ENCODE data around the gene PRSS22. TPM values are rescaled to one million over a fixed set of nuclear protein-coding genes. Genes with fewer than 3 reads are reported as not detected.

Gene PRSS22
- total and polyA plus RNA-seq, 4 donors = 11.5 to 34.1 (median 28.7) TPM

DNA sequence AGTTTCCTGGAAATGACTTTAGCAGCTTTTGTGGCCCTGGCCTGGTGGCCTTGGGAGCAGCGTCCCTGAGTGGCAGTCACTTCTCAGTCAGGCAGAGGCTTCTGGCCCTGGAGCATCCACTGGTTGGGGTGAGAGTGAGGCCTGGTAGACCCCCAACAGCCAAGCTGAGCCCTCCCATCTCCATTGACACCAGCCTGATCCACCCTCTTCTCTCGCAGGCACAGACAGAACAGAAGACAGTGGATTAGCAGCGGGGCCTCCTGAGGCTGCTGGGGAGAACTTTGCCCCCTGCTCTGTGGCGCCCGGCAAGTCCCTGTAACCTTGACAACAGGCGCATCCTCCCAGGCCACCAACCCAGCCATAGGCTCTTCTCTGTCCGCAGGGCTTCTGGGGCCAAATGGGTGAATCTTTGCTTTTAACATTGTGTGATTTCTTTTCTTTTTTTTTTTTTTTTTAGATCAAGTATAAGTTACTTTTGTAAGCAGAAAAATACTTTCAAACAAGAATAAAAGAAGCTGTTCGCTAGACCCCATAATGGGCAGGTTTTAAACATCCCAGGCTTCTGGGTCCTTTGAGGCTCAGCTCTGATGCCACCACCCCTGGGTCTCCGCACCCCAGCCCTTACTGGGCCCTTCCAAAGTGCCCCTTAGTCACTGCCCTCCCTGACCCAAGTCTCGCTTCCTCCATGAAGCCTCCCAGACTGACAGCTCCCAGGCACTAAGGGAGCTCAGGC lies 41.0 kb upstream of the PRSS22 start:
- no peak overlapping the region for H3K9ac ChIP-seq (ENCODE audit: insufficient read depth in 1 of 2, low read length in 2 of 2)
- no peak for ATAC-seq (ENCODE audit: insufficient read depth, low FRiP score)
- TF ChIP-seq, protein P1, sequence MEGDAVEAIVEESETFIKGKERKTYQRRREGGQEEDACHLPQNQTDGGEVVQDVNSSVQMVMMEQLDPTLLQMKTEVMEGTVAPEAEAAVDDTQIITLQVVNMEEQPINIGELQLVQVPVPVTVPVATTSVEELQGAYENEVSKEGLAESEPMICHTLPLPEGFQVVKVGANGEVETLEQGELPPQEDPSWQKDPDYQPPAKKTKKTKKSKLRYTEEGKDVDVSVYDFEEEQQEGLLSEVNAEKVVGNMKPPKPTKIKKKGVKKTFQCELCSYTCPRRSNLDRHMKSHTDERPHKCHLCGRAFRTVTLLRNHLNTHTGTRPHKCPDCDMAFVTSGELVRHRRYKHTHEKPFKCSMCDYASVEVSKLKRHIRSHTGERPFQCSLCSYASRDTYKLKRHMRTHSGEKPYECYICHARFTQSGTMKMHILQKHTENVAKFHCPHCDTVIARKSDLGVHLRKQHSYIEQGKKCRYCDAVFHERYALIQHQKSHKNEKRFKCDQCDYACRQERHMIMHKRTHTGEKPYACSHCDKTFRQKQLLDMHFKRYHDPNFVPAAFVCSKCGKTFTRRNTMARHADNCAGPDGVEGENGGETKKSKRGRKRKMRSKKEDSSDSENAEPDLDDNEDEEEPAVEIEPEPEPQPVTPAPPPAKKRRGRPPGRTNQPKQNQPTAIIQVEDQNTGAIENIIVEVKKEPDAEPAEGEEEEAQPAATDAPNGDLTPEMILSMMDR (IDR thresholded peaks at IDR 0.05; ENCODE audit: control extremely low read depth, extremely low read depth) = no peak
- peaks cover 0 to 32% (median 3%) of the 10 kb centered on the region in 4 donors for H3K36me3 ChIP-seq (ENCODE audit: control insufficient read depth in 4 of 4, insufficient read depth in 4 of 4, low read length in 4 of 4)
- no peak for DNase-seq
- no peak overlapping the region for H3K4me3 ChIP-seq
- no peak overlapping the region for H3K27ac ChIP-seq (ENCODE audit: low read depth in 1 of 2, low read length in 1 of 2)
- H3K4me1 ChIP-seq (ENCODE audit: control insufficient read depth in 5 of 5, insufficient read depth in 5 of 5, low read length in 5 of 5) = peaks cover 0 to 4% (median 2%) of the 10 kb centered on the region in 5 donors
- H3K27me3 ChIP-seq (ENCODE audit: control insufficient read depth in 3 of 3, insufficient read depth in 3 of 3, low read length in 2 of 3) = no peaks in the 10 kb centered on the region
- H3K9me3 ChIP-seq (ENCODE audit: control insufficient read depth in 4 of 4, insufficient read depth in 3 of 4, low read length in 3 of 4) = no peaks in the 10 kb centered on the region
- 87 to 98% methylated on average over 10 of the region's 10 CpGs for WGBS, 2 donors

DNA sequence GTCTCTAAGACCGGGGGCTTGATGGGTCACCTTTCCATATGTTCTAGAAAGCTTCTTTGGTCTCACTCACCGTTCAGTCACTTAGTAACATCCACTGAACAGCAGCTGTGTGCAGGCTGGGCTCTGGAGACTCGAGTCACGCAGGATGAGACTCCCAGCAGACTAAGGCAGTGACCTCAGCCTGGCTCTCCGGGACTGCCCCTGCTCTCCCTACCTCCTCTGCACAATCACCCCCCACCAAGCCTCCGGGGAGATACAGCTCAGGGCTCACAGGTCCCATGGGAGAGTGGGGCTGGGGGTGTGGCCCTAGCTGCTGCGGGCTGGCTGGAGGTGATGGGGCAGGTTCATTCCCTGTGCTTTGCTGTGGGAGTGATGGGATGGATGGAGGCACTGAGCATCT lies 39.1 kb upstream of the PRSS22 start:
- ATAC-seq (ENCODE audit: insufficient read depth, low FRiP score) = no peak
- H3K4me3 ChIP-seq = no peak overlapping the region
- no peak overlapping the region for H3K27ac ChIP-seq (ENCODE audit: low read depth in 1 of 2, low read length in 1 of 2)
- no peak overlapping the region for H3K9ac ChIP-seq (ENCODE audit: insufficient read depth in 1 of 2, low read length in 2 of 2)
- no peaks in the 10 kb centered on the region for H3K4me1 ChIP-seq (ENCODE audit: control insufficient read depth in 5 of 5, insufficient read depth in 5 of 5, low read length in 5 of 5)
- H3K9me3 ChIP-seq (ENCODE audit: control insufficient read depth in 4 of 4, insufficient read depth in 3 of 4, low read length in 3 of 4) = no peaks in the 10 kb centered on the region
- TF ChIP-seq, protein P1 (IDR thresholded peaks at IDR 0.05; ENCODE audit: control extremely low read depth, extremely low read depth) = no peak
- WGBS, 2 donors = 87 to 94% methylated on average over 7 of the region's 7 CpGs
- DNase-seq = no peak
- no peaks in the 10 kb centered on the region for H3K27me3 ChIP-seq (ENCODE audit: control insufficient read depth in 3 of 3, insufficient read depth in 3 of 3, low read length in 2 of 3)
- peaks cover 0 to 32% (median 3%) of the 10 kb centered on the region in 4 donors for H3K36me3 ChIP-seq (ENCODE audit: control insufficient read depth in 4 of 4, insufficient read depth in 4 of 4, low read length in 4 of 4)

DNA sequence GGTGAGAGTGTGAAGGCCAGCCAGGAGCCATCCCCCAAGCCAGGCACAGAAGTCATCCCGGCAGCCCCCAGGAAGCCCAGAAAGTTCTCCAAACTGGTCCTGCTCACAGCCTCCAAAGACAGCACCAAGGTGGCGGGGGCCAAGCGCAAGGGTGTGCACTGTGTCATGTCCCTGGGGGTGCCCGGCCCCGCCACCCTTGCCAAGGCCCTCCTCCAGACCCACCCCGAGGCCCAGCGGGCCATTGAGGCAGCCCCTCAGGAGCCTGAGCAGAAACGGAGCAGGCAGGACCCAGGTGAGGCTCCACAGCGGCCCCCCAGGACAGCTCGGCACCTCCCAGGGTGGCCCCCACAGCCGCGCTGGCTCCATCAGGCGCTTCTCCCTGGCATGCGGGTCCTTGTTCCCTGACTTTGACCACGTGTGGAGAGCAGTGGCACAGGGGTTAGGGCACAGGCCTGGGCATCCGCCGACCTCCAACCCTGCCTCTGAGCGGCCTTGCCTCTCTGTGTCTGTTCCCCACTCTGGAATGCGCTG lies 38.6 kb upstream of the PRSS22 start:
- no peak overlapping the region for H3K4me3 ChIP-seq
- no peaks in the 10 kb centered on the region for H3K4me1 ChIP-seq (ENCODE audit: control insufficient read depth in 5 of 5, insufficient read depth in 5 of 5, low read length in 5 of 5)
- H3K9me3 ChIP-seq (ENCODE audit: control insufficient read depth in 4 of 4, insufficient read depth in 3 of 4, low read length in 3 of 4) = no peaks in the 10 kb centered on the region
- no peaks in the 10 kb centered on the region for H3K27me3 ChIP-seq (ENCODE audit: control insufficient read depth in 3 of 3, insufficient read depth in 3 of 3, low read length in 2 of 3)
- H3K27ac ChIP-seq (ENCODE audit: low read depth in 1 of 2, low read length in 1 of 2) = no peak overlapping the region
- H3K9ac ChIP-seq (ENCODE audit: insufficient read depth in 1 of 2, low read length in 2 of 2) = no peak overlapping the region
- 96 to 97% methylated on average over 15 to 19 of the region's 19 CpGs for WGBS, 2 donors
- ATAC-seq (ENCODE audit: insufficient read depth, low FRiP score) (no peak), DNase-seq (no peak)
- H3K36me3 ChIP-seq (ENCODE audit: control insufficient read depth in 4 of 4, insufficient read depth in 4 of 4, low read length in 4 of 4) = peaks cover 0 to 32% (median 3%) of the 10 kb centered on the region in 4 donors
- TF ChIP-seq, protein P1 (IDR thresholded peaks at IDR 0.05; ENCODE audit: control extremely low read depth, extremely low read depth) = no peak

Measured in lung (tissue), 12 donors.